Neural progenitor cell (in vitro differentiated cells): Measurements from ENCODE around the gene IFNA2.

Experiments
- EZH2 ChIP-seq: fragments of 200-600 bp; sonication (generic); IDR thresholded peaks from 2 replicates; pipeline ENCODE4 v1.6.1; 2017; ENCODE audit warnings: antibody characterized with exemption, mild to moderate bottlenecking, moderate library complexity
- EZH2phosphoT487 ChIP-seq: fragments of 200-600 bp; sonication (generic); IDR thresholded peaks from 2 replicates; pipeline ENCODE4 v1.6.1; 2017; ENCODE audit warnings: antibody characterized with exemption
- TF ChIP-seq, protein P1 (sequence below): fragments of 200-600 bp; sonication (generic); IDR thresholded peaks from 2 replicates; pipeline ENCODE4 v1.5.1; 2017; ENCODE audit warnings: antibody characterized with exemption, mild to moderate bottlenecking

DNA sequence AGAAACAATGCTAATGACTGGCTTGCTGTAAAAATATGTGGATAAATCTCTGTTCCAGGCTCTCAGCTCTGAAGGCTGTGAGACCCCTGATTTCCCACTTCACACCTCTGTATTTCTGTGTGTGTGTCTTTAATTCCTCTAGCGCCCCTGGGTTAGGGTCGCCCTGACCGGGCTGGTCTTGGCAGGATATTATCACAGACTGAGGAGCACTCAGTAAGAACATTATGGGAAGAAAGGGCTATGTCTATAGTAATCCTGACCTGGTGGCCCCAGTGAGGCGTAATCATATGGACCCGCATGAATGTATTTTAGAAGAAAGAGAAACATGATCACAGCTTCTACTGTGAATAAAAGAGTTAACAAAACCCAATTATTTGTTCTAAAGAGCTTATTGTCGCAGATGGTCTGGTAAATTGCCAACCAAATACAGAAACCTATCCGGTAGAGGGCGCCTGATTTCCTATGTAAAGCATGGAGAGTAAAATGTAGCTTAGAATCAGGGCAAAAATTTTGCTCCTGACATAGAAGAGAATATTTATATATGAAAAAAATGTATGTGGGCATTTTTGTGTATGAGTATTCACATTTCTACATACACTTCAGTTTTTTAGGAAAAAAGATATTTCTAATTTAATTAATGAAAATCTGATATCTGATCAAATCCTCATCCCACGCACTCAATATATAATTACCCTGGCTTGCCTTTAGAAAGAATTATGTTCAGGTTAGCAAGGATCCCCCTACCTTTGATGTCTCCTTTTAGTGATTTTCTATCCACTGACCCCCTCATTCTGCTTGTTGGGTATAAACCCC, 49.2 kb upstream of the IFNA2 start:
- TF ChIP-seq, protein P1, sequence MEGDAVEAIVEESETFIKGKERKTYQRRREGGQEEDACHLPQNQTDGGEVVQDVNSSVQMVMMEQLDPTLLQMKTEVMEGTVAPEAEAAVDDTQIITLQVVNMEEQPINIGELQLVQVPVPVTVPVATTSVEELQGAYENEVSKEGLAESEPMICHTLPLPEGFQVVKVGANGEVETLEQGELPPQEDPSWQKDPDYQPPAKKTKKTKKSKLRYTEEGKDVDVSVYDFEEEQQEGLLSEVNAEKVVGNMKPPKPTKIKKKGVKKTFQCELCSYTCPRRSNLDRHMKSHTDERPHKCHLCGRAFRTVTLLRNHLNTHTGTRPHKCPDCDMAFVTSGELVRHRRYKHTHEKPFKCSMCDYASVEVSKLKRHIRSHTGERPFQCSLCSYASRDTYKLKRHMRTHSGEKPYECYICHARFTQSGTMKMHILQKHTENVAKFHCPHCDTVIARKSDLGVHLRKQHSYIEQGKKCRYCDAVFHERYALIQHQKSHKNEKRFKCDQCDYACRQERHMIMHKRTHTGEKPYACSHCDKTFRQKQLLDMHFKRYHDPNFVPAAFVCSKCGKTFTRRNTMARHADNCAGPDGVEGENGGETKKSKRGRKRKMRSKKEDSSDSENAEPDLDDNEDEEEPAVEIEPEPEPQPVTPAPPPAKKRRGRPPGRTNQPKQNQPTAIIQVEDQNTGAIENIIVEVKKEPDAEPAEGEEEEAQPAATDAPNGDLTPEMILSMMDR = peak; percentile 62
- no peak for TF ChIP-seq EZH2phosphoT487
- TF ChIP-seq EZH2 = no peak
